H1 (cell line): ENCODE data around the gene NIM1K. TPM values are rescaled to one million over a fixed set of nuclear protein-coding genes. Genes with fewer than 3 reads are reported as not detected.

ENCODE experiments used
- BACH1 ChIP-seq: IDR thresholded peaks from 2 replicates; pipeline ENCODE4 v1.6.1; 2012; ENCODE audit warnings: low read length, improper control_type of control experiment
- CEBPB ChIP-seq: IDR thresholded peaks from 2 replicates; pipeline ENCODE4 v1.6.1; 2012; ENCODE audit warnings: low read depth, low read length
- CHD7 ChIP-seq: fragments of 300-600 bp; sonication (generic); IDR thresholded peaks from 2 replicates; pipeline ENCODE4 v1.7.1; 2012; ENCODE audit warnings: low read length, moderate library complexity, mild to moderate bottlenecking, inconsistent platforms; ENCODE audit not compliant: insufficient replicate concordance
- CTCF ChIP-seq, 3 experiments: IDR thresholded peaks; 1 replicate in 2 of 3; 2 replicates in 1 of 3; pipeline versions ENCODE4 v1.5.1 to v1.6.1; 2011; ENCODE audit warnings: low read length in 3 of 3, mild to moderate bottlenecking in 3 of 3, inconsistent platforms in 2 of 3, low read depth in 1 of 3, moderate library complexity in 1 of 3; ENCODE audit not compliant: insufficient read depth in 1 of 3; ENCODE audit errors: control extremely low read depth in 1 of 3
- EZH2 ChIP-seq: fragments of 200-600 bp; sonication (generic); IDR thresholded peaks from 2 replicates; pipeline ENCODE4 v1.7.1; 2012; ENCODE audit warnings: low read depth, mild to moderate bottlenecking, moderate library complexity, low read length, inconsistent platforms; ENCODE audit not compliant: severe bottlenecking
- KDM5A ChIP-seq: fragments of 200-600 bp; IDR thresholded peaks from 2 replicates; pipeline ENCODE4 v1.7.1; 2012; ENCODE audit warnings: mild to moderate bottlenecking, low read length, inconsistent platforms, mixed read lengths
- RBBP5 ChIP-seq: IDR thresholded peaks from 2 replicates; pipeline ENCODE4 v1.7.1; 2012; ENCODE audit warnings: low read depth, mild to moderate bottlenecking, inconsistent platforms, low read length, moderate library complexity, borderline replicate concordance
- RNF2 ChIP-seq: fragments of 200-900, 300-1000 bp; sonication (generic); IDR thresholded peaks from 2 replicates; pipeline ENCODE4 v1.7.1; 2016; ENCODE audit warnings: borderline replicate concordance, low read depth, mild to moderate bottlenecking, antibody characterized with exemption, low read length; ENCODE audit not compliant: poor library complexity, severe bottlenecking; ENCODE audit errors: missing control alignments
- TCF12 ChIP-seq: IDR thresholded peaks from 2 replicates; pipeline ENCODE4 v1.6.1; 2011; ENCODE audit warnings: low read depth, mild to moderate bottlenecking, low read length
- polyA plus RNA-seq, 7 experiments: library from polyadenylated mRNA; depleted of rRNA in 3 of 7; stranded (reverse) in 5 of 7; unstranded in 2 of 7; fragments of >200 nt in 5 of 7; fragments of 200-250 nt in 2 of 7; gene quantifications; 1 replicate in 5 of 7; 2 replicates in 1 of 7; 4 replicates in 1 of 7; pipeline versions ENCODE4 v1.2.1 to v1.2.3, GENCODE V29; 2011 to 2013; ENCODE audit warnings: missing spikeins in 2 of 7, mixed read lengths in 2 of 7
- total RNA-seq: library from RNA; stranded (reverse); fragmentation: NEBNext Ultra II Directional; extraction: Animal tissue kit (Norgen Biotek cat#: 25700); gene quantifications from 2 replicates; pipeline ENCODE4 v1.2.1, GENCODE V29; 2021

The NIM1K gene
- total and polyA plus RNA-seq, 2 of the 8 experiments (the other 6 are each of a cell fraction or from before 2014, with no cell fraction given) = not detected

GRCh38 chr5:43298443-43298842, 106.4 kb downstream of the NIM1K start (continued):
- TF ChIP-seq CHD7 (no peak), RNF2 (no peak), BACH1 (no peak), TCF12 (no peak), KDM5A (no peak), CEBPB (no peak), RBBP5 (no peak), CTCF (IDR thresholded peaks at IDR 0.05; ENCODE audit: control extremely low read depth in 1 of 3, insufficient read depth in 1 of 3, low read depth in 1 of 3, low read length in 3 of 3) (no peak), EZH2 (no peak)
